HepG2 (cell line): ENCODE results near the gene RAET1E. TPM values are rescaled to one million over a fixed set of nuclear protein-coding genes. Genes with fewer than 3 reads are reported as not detected.
A peak's percentile ranks its signal among the peaks of the same experiment; 100 is the strongest.

Experiments
- GTF2F1 ChIP-seq: fragments of 150-350 bp; IDR thresholded peaks from 2 replicates; pipeline ENCODE4 v1.6.1; 2014; ENCODE audit warnings: low read length
- HDAC6 ChIP-seq: fragments of 200-600 bp; sonication (generic); IDR thresholded peaks from 2 replicates; pipeline ENCODE4 v1.7.0; 2017; ENCODE audit warnings: mild to moderate bottlenecking, antibody characterized with exemption, low read length, low read depth
- IKZF1 ChIP-seq: fragments of 450-650 bp; IDR thresholded peaks from 2 replicates; pipeline ENCODE4 v1.7.1; 2016
- KLF13 ChIP-seq: sonication (generic); formaldehyde crosslinking; IDR thresholded peaks from 2 replicates; pipeline ENCODE4 v1.4.0; 2020; ENCODE audit warnings: mild to moderate bottlenecking, missing genetic modification reagents
- MXD3 ChIP-seq: IDR thresholded peaks from 2 replicates; pipeline ENCODE4 v1.6.1; 2016; ENCODE audit warnings: mild to moderate bottlenecking, missing biosample characterization, missing genetic modification reagents
- NCOA5 ChIP-seq: sonication (generic); formaldehyde crosslinking; IDR thresholded peaks from 2 replicates; pipeline ENCODE4 v1.4.0; 2020; ENCODE audit warnings: missing genetic modification reagents
- NCOR1 ChIP-seq: fragments of 200-600 bp; sonication (generic); IDR thresholded peaks from 2 replicates; pipeline ENCODE4 v1.7.0; 2017; ENCODE audit warnings: antibody characterized with exemption, low read length, borderline replicate concordance
- POLR2G ChIP-seq: fragments of 200-400 bp; formaldehyde crosslinking; IDR thresholded peaks from 2 replicates; pipeline ENCODE4 v1.6.1; 2018; ENCODE audit warnings: mild to moderate bottlenecking, low read depth, low read length, moderate library complexity
- RAD51 ChIP-seq: fragments of 450-650 bp; IDR thresholded peaks from 2 replicates; pipeline ENCODE4 v1.6.1; 2016; ENCODE audit warnings: borderline replicate concordance
- SKI ChIP-seq: fragments of 450-650 bp; IDR thresholded peaks from one replicate; pipeline ENCODE4 v1.6.1; 2018; ENCODE audit warnings: mild to moderate bottlenecking; ENCODE audit not compliant: partially characterized antibody
- SP2 ChIP-seq: sonication (generic); formaldehyde crosslinking; IDR thresholded peaks from 2 replicates; pipeline ENCODE4 v1.5.1; 2020; ENCODE audit warnings: mild to moderate bottlenecking, missing genetic modification reagents
- THRA ChIP-seq: sonication (generic); formaldehyde crosslinking; IDR thresholded peaks from 2 replicates; pipeline ENCODE4 v1.4.0; 2020; ENCODE audit warnings: missing genetic modification reagents, borderline replicate concordance
- TIGD3 ChIP-seq: sonication (generic); formaldehyde crosslinking; IDR thresholded peaks from 2 replicates; pipeline ENCODE4 v1.5.1; 2020; ENCODE audit warnings: mild to moderate bottlenecking, missing genetic modification reagents, borderline replicate concordance
- ZBTB26 ChIP-seq: IDR thresholded peaks from 2 replicates; pipeline ENCODE4 v1.6.1; 2016; ENCODE audit warnings: missing compliant biosample characterization, missing genetic modification reagents, borderline replicate concordance
- ZNF251 ChIP-seq: sonication (generic); formaldehyde crosslinking; IDR thresholded peaks from 2 replicates; pipeline ENCODE4 v1.9.0; 2021; ENCODE audit warnings: mild to moderate bottlenecking, missing genetic modification reagents
- ZNF432 ChIP-seq: sonication (generic); formaldehyde crosslinking; IDR thresholded peaks from 2 replicates; pipeline ENCODE4 v1.5.0; 2020; ENCODE audit warnings: missing genetic modification reagents, mild to moderate bottlenecking, borderline replicate concordance
- ZNF749 ChIP-seq: sonication (generic); formaldehyde crosslinking; IDR thresholded peaks from 2 replicates; pipeline ENCODE4 v1.8.0; 2022; ENCODE audit warnings: mild to moderate bottlenecking, missing genetic modification reagents, moderate library complexity, borderline replicate concordance
- ZNF781 ChIP-seq: sonication (generic); formaldehyde crosslinking; IDR thresholded peaks from 2 replicates; pipeline ENCODE4 v1.5.1; 2020; ENCODE audit warnings: borderline replicate concordance, mild to moderate bottlenecking, missing genetic modification reagents; ENCODE audit errors: not compliant biosample characterization
- polyA plus RNA-seq, 8 experiments: library from polyadenylated mRNA; depleted of rRNA in 3 of 8; stranded (reverse) in 7 of 8; unstranded in 1 of 8; fragments of >200 nt; fragmentation: Illumina TruSeq in 4 of 8; extraction: Trizol in 4 of 8; gene quantifications; 2 replicates each; pipeline versions ENCODE4 v1.2.1 to v1.2.3, GENCODE V29; 2011 to 2016; ENCODE audit warnings: low read depth in 4 of 8, missing spikeins in 1 of 8, mixed read lengths in 1 of 8; ENCODE audit not compliant: insufficient read depth in 1 of 8
- total RNA-seq, 5 experiments: library from RNA; depleted of rRNA; stranded (reverse); fragments of >200 nt; fragmentation: Illumina TruSeq; extraction: Trizol; gene quantifications; 2 replicates each; pipeline ENCODE4 v1.2.3, GENCODE V29; 2016; ENCODE audit warnings: low read depth in 1 of 5
- TF ChIP-seq, protein P1 (sequence below): sonication (generic); formaldehyde crosslinking; IDR thresholded peaks from 2 replicates; pipeline ENCODE4 v1.8.0; 2023; ENCODE audit warnings: mild to moderate bottlenecking, missing genetic modification reagents
- TF ChIP-seq, protein P2 (sequence below): sonication (generic); formaldehyde crosslinking; IDR thresholded peaks from 2 replicates; pipeline ENCODE4 v1.8.1; 2023; ENCODE audit warnings: mild to moderate bottlenecking, missing genetic modification reagents
- TF ChIP-seq, protein P3 (sequence below): sonication (generic); formaldehyde crosslinking; IDR thresholded peaks from 2 replicates; pipeline ENCODE4 v1.4.0; 2020; ENCODE audit warnings: missing genetic modification reagents

The RAET1E gene
- total and polyA plus RNA-seq, 2 of the 13 experiments (the other 11 are each of a cell fraction or from before 2014, with no cell fraction given): not detected

DNA sequence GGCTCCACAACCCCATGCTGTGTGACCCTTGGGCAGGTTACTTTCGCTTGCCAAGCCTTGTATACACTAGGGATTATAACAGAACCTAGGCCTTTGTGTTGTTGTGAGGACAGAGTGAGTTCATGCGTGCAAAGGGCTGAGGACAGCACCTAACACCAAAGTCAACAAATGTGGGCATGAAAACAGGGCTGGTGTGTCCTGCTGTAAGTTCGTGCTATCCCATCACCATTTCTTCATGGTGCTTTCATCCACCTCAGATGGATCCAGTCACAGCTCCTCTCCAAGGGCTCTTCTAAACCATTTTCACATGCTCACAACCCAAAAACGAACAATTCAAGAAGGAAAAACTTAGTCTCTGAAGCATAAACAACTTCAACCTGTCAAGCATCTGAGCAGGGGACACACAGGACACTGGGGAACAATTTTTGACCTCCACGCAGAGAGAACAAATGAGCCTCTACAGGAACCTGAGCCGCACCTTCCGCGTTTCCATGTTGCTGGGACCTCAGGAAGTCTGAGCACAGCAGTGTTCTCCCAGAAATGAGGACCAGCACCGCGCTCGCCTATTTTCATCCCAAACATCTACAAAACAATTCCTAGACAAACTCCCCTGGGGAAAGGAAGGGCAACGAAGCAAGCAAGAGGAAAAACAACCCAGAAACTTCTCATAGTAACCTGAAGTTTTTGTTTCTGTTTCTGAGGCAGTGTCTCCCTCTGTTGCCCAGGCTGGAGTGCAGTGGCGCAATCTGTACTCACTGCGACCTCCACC lies 36.9 kb downstream of the RAET1E start (continued):
- TF ChIP-seq SP2: no peak
- 0 out of 2 replicates have a peak, but pooled peaks have one; percentile 62 for TF ChIP-seq NCOA5 (CRISPR knock-in tag)
- TF ChIP-seq POLR2G: peak; percentile 46; the same call in 1 of the 2 replicates
- TF ChIP-seq IKZF1: no peak
- TF ChIP-seq ZNF432 (CRISPR knock-in tag): no peak
- 0 out of 2 replicates have a peak, but pooled peaks have one; percentile 33 for TF ChIP-seq MXD3 (CRISPR knock-in tag)
- peak; percentile 57; the same call in 1 of the 2 replicates for TF ChIP-seq NCOR1
- peak; percentile 96 for TF ChIP-seq THRA (CRISPR knock-in tag)
- peak; percentile 82; the same call in 1 of the 2 replicates for TF ChIP-seq ZNF749 (CRISPR knock-in tag)
- peak; percentile 84 for TF ChIP-seq ZBTB26 (CRISPR knock-in tag)
- TF ChIP-seq, protein P1, sequence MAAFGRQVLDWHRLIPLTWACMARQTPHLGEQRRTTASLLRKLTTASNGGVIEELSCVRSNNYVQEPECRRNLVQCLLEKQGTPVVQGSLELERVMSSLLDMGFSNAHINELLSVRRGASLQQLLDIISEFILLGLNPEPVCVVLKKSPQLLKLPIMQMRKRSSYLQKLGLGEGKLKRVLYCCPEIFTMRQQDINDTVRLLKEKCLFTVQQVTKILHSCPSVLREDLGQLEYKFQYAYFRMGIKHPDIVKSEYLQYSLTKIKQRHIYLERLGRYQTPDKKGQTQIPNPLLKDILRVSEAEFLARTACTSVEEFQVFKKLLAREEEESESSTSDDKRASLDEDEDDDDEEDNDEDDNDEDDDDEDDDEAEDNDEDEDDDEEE (CRISPR knock-in tag): 0 out of 2 replicates have a peak, but pooled peaks have one; percentile 19
- peak; percentile 28 for TF ChIP-seq SKI
- TF ChIP-seq GTF2F1: no peak
- no peak for TF ChIP-seq RAD51
- no peak for TF ChIP-seq KLF13
- TF ChIP-seq ZNF781 (CRISPR knock-in tag): peak; percentile 71
- TF ChIP-seq TIGD3: no peak
- TF ChIP-seq, protein P2, sequence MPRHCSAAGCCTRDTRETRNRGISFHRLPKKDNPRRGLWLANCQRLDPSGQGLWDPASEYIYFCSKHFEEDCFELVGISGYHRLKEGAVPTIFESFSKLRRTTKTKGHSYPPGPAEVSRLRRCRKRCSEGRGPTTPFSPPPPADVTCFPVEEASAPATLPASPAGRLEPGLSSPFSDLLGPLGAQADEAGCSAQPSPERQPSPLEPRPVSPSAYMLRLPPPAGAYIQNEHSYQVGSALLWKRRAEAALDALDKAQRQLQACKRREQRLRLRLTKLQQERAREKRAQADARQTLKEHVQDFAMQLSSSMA: no peak
- TF ChIP-seq HDAC6: no peak
- TF ChIP-seq ZNF251: no peak
- TF ChIP-seq, protein P3, sequence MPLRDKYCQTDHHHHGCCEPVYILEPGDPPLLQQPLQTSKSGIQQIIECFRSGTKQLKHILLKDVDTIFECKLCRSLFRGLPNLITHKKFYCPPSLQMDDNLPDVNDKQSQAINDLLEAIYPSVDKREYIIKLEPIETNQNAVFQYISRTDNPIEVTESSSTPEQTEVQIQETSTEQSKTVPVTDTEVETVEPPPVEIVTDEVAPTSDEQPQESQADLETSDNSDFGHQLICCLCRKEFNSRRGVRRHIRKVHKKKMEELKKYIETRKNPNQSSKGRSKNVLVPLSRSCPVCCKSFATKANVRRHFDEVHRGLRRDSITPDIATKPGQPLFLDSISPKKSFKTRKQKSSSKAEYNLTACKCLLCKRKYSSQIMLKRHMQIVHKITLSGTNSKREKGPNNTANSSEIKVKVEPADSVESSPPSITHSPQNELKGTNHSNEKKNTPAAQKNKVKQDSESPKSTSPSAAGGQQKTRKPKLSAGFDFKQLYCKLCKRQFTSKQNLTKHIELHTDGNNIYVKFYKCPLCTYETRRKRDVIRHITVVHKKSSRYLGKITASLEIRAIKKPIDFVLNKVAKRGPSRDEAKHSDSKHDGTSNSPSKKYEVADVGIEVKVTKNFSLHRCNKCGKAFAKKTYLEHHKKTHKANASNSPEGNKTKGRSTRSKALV (CRISPR knock-in tag): no peak; the same call in none of the 2 replicates
